Measurements from ENCODE around the gene WASHC2A.
"Not testable (repeated sequence)": the region's sequence is repeated elsewhere in the genome, so short reads cannot be mapped to it uniquely, and the experiment has no call there.

DNA sequence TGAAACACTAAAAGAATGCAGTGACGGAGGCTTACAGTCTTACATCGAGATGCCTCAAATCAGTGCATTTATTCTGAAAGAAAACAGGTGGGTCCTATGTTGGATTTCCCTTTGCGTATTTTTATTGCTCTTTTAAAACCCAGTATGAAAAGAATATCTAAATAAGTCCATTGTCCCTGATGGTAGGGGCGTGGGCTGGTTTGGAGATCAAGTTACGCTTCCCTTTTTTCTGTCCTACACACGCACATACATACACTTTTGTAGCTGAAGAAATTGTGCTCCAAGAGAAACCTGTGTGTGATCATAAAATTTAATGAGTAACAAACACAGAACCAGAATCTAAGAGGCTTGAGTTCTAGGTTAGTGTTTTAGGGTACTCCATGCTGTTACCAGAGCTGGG is 64.6 kb downstream of the WASHC2A start:
- TF ChIP-seq, protein P1, sequence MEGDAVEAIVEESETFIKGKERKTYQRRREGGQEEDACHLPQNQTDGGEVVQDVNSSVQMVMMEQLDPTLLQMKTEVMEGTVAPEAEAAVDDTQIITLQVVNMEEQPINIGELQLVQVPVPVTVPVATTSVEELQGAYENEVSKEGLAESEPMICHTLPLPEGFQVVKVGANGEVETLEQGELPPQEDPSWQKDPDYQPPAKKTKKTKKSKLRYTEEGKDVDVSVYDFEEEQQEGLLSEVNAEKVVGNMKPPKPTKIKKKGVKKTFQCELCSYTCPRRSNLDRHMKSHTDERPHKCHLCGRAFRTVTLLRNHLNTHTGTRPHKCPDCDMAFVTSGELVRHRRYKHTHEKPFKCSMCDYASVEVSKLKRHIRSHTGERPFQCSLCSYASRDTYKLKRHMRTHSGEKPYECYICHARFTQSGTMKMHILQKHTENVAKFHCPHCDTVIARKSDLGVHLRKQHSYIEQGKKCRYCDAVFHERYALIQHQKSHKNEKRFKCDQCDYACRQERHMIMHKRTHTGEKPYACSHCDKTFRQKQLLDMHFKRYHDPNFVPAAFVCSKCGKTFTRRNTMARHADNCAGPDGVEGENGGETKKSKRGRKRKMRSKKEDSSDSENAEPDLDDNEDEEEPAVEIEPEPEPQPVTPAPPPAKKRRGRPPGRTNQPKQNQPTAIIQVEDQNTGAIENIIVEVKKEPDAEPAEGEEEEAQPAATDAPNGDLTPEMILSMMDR (conservative IDR thresholded peaks at IDR 0.05 in 1 of 2, IDR thresholded peaks at IDR 0.05 in 1 of 2; ENCODE audit: extremely low read depth in 1 of 2, insufficient read depth in 1 of 2, low read depth in 1 of 2, low read length in 2 of 2): not testable (repeated sequence)
- not testable (repeated sequence) for TF ChIP-seq EZH2 (IDR thresholded peaks at IDR 0.05; ENCODE audit: borderline replicate concordance, low read length)

All from mammary epithelial cell (primary cell).